ENCODE measurements around the gene SLC25A11. TPM values are rescaled to one million over a fixed set of nuclear protein-coding genes. Genes with fewer than 3 reads are reported as not detected.
A peak's percentile ranks its signal among the peaks of the same experiment; 100 is the strongest.

The SLC25A11 gene
- total RNA-seq, 1 donor from 2014 or later, result 59.5 TPM

- Histone ChIP-seq H3K4me1 (ENCODE audit: control insufficient read depth in 3 of 3, insufficient read depth in 3 of 3, low read length in 3 of 3) (peaks cover 39 to 52% (median 42%) of the 10 kb centered on the region in 3 donors), H3K4me3 (ENCODE audit: low read length in 3 of 3) (peak overlapping the region; percentile 86 to 97 (median 87))
Measured at GRCh38 chr17:4966844-4967538, 27.1 kb upstream of the SLC25A11 start.

DNA sequence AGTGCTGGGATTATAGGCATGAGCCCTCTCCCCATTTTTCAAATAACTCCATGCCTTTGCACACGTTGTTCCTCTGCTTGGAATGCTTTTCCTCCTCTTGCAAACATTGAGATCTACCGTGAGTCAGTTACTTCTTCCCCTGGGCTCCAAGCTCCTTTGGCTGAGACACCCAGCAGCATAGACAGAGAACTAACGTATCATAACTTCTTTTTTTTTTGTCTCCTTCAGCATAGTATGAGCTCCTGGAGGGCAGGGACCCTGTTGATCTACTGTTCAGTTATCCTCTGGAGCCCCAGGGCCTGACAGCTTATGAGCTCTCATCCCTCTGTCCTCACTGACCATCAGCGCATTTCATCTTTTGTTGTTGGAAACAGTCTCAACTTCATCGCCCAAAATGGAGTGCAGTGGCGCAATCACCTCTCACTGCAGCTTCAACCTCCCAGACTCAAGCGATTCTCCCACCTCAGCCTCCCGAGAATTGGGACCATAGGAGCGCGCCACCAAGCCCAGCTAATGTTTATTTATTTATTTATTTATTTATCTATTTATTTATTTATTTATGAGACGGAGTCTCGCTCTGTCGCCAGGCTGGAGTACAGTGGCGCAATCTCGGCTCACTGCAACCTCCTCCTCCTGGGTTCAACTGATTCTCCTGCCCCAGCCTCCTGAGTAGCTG lies 25.6 kb upstream of the SLC25A11 start:
- no peaks in the 10 kb centered on the region for H3K27me3 ChIP-seq (ENCODE audit: control insufficient read depth in 3 of 3, insufficient read depth in 3 of 3, low read length in 3 of 3)
- H3K9me3 ChIP-seq (ENCODE audit: control insufficient read depth in 3 of 3, low read length in 3 of 3), result no peaks in the 10 kb centered on the region
- H3K4me3 ChIP-seq (ENCODE audit: low read length in 3 of 3), result no peak overlapping the region
- H3K4me1 ChIP-seq (ENCODE audit: control insufficient read depth in 3 of 3, insufficient read depth in 3 of 3, low read length in 3 of 3), result peaks cover 31 to 42% (median 33%) of the 10 kb centered on the region in 3 donors
- no peak overlapping the region for H3K27ac ChIP-seq (ENCODE audit: low read depth, low read length)
- H3K36me3 ChIP-seq (ENCODE audit: control insufficient read depth in 3 of 3, insufficient read depth in 3 of 3, low read length in 3 of 3), result peaks cover 17 to 20% (median 20%) of the 10 kb centered on the region in 3 donors
- H3K9ac ChIP-seq (ENCODE audit: low read depth in 1 of 3, low read length in 3 of 3), result no peak overlapping the region

More at GRCh38 chr17:4966844-4967538, 27.1 kb upstream of the SLC25A11 start:
- Histone ChIP-seq H3K27ac (ENCODE audit: low read depth, low read length) (peak overlapping the region; percentile 87), H3K36me3 (ENCODE audit: control insufficient read depth in 3 of 3, insufficient read depth in 3 of 3, low read length in 3 of 3) (peaks cover 15 to 25% (median 16%) of the 10 kb centered on the region in 3 donors), H3K9me3 (ENCODE audit: control insufficient read depth in 3 of 3, low read length in 3 of 3) (no peaks in the 10 kb centered on the region), H3K27me3 (ENCODE audit: control insufficient read depth in 3 of 3, insufficient read depth in 3 of 3, low read length in 3 of 3) (no peaks in the 10 kb centered on the region), H3K9ac (ENCODE audit: low read depth in 1 of 3, low read length in 3 of 3) (peak overlapping the region; percentile 87 to 98 (median 97))

DNA sequence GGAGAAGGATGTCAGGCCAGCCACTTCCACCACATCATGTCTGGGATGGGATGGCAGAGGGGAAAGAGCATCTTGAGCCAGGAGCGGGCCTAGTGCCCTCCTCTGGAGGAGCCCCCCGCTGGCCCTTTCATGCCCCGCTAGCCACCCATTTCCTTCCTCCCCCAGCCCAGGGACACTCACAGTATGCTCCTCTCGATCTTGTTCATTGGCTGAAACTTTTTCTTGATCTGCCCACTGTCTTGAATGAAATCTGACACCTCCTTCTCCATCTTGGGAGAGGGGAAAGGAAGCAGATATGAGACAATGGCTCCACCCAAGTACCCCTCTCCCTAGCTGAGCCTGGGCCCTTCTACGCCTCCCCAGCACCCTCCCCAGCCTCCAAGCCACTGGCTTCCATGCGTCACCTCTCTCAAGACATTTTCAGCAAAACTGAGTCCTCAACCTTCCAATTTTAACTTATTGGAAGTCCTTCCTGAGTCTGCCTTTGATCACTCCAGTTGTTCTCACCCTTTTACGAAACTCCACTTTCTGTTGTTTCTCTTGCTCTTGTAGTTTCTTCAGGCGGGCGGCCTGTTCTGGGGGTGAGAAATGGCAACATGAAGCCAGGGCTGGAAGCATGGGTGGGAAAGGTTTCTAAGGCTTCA lies 20.6 kb upstream of the SLC25A11 start:
- Histone ChIP-seq H3K4me1 (ENCODE audit: control insufficient read depth in 3 of 3, insufficient read depth in 3 of 3, low read length in 3 of 3) (peaks cover 17 to 42% (median 28%) of the 10 kb centered on the region in 3 donors), H3K4me3 (ENCODE audit: low read length in 3 of 3) (no peak overlapping the region), H3K36me3 (ENCODE audit: control insufficient read depth in 3 of 3, insufficient read depth in 3 of 3, low read length in 3 of 3) (peaks cover 30 to 41% (median 34%) of the 10 kb centered on the region in 3 donors), H3K9me3 (ENCODE audit: control insufficient read depth in 3 of 3, low read length in 3 of 3) (no peaks in the 10 kb centered on the region), H3K9ac (ENCODE audit: low read depth in 1 of 3, low read length in 3 of 3) (peak overlapping the region in 1 of 3 donors; percentile 23), H3K27ac (ENCODE audit: low read depth, low read length) (no peak overlapping the region), H3K27me3 (ENCODE audit: control insufficient read depth in 3 of 3, insufficient read depth in 3 of 3, low read length in 3 of 3) (no peaks in the 10 kb centered on the region)

GRCh38 chr17:4959261-4959965 lies 19.6 kb upstream of the SLC25A11 start:
- Histone ChIP-seq H3K4me1 (ENCODE audit: control insufficient read depth in 3 of 3, insufficient read depth in 3 of 3, low read length in 3 of 3) (peaks cover 23 to 46% (median 33%) of the 10 kb centered on the region in 3 donors), H3K9me3 (ENCODE audit: control insufficient read depth in 3 of 3, low read length in 3 of 3) (no peaks in the 10 kb centered on the region), H3K36me3 (ENCODE audit: control insufficient read depth in 3 of 3, insufficient read depth in 3 of 3, low read length in 3 of 3) (peaks cover 36 to 44% (median 41%) of the 10 kb centered on the region in 3 donors), H3K4me3 (ENCODE audit: low read length in 3 of 3) (no peak overlapping the region), H3K27me3 (ENCODE audit: control insufficient read depth in 3 of 3, insufficient read depth in 3 of 3, low read length in 3 of 3) (no peaks in the 10 kb centered on the region), H3K9ac (ENCODE audit: low read depth in 1 of 3, low read length in 3 of 3) (peak overlapping the region in 2 of 3 donors; percentile 23 to 50), H3K27ac (ENCODE audit: low read depth, low read length) (peak overlapping the region; percentile 64)

- H3K36me3 ChIP-seq (ENCODE audit: control insufficient read depth in 3 of 3, insufficient read depth in 3 of 3, low read length in 3 of 3), result peaks cover 49 to 55% (median 50%) of the 10 kb centered on the region in 3 donors
- no peak overlapping the region for H3K27ac ChIP-seq (ENCODE audit: low read depth, low read length)
- peaks cover 36 to 57% (median 45%) of the 10 kb centered on the region in 3 donors for H3K4me1 ChIP-seq (ENCODE audit: control insufficient read depth in 3 of 3, insufficient read depth in 3 of 3, low read length in 3 of 3)
- no peaks in the 10 kb centered on the region for H3K9me3 ChIP-seq (ENCODE audit: control insufficient read depth in 3 of 3, low read length in 3 of 3)
- H3K9ac ChIP-seq (ENCODE audit: low read depth in 1 of 3, low read length in 3 of 3), result peak overlapping the region in 1 of 3 donors; percentile 25
- no peaks in the 10 kb centered on the region for H3K27me3 ChIP-seq (ENCODE audit: control insufficient read depth in 3 of 3, insufficient read depth in 3 of 3, low read length in 3 of 3)
- H3K4me3 ChIP-seq (ENCODE audit: low read length in 3 of 3), result no peak overlapping the region
Measured at GRCh38 chr17:4958102-4958501, 18.3 kb upstream of the SLC25A11 start.

DNA sequence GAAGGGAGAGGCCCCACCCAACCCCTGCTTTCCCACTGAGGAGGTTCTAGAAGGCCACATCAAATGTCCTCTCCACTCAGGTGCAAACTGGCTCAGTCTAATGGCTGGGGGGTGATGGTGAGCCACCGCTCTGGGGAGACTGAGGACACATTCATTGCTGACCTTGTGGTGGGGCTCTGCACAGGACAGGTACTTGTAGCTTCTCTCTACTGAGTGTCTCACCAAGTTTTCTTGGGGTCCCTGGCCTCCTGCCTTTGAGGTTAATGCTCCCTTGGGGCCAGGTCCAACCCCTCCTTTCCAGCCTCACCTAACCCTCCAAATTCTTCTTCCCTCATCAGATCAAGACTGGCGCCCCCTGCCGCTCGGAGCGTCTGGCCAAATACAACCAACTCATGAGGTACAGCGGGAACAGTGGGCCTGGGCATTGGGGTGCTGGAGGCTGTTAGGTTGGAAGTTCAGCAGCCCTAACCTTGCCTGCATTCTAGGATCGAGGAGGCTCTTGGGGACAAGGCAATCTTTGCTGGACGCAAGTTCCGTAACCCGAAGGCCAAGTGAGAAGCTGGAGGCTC lies 16.7 kb upstream of the SLC25A11 start:
- H3K9ac ChIP-seq (ENCODE audit: low read depth in 1 of 3, low read length in 3 of 3), result peak overlapping the region in 2 of 3 donors; percentile 38 to 73
- H3K9me3 ChIP-seq (ENCODE audit: control insufficient read depth in 3 of 3, low read length in 3 of 3), result no peaks in the 10 kb centered on the region
- no peaks in the 10 kb centered on the region for H3K27me3 ChIP-seq (ENCODE audit: control insufficient read depth in 3 of 3, insufficient read depth in 3 of 3, low read length in 3 of 3)
- peaks cover 40 to 63% (median 45%) of the 10 kb centered on the region in 3 donors for H3K4me1 ChIP-seq (ENCODE audit: control insufficient read depth in 3 of 3, insufficient read depth in 3 of 3, low read length in 3 of 3)
- peak overlapping the region; percentile 23 to 70 (median 54) for H3K4me3 ChIP-seq (ENCODE audit: low read length in 3 of 3)
- H3K36me3 ChIP-seq (ENCODE audit: control insufficient read depth in 3 of 3, insufficient read depth in 3 of 3, low read length in 3 of 3), result peaks cover 52 to 63% (median 62%) of the 10 kb centered on the region in 3 donors
- peak overlapping the region; percentile 54 for H3K27ac ChIP-seq (ENCODE audit: low read depth, low read length)

DNA sequence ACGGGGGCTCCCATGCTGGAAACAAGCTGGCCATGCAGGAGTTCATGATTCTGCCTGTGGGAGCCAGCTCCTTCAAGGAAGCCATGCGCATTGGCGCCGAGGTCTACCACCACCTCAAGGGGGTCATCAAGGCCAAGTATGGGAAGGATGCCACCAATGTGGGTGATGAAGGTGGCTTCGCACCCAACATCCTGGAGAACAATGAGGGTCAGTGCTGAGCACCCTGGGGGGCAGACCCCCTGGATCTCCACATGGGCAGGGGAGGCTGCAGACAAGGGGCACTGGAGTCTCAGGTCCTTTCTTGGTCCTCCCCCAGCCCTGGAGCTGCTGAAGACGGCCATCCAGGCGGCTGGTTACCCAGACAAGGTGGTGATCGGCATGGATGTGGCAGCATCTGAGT lies 15.2 kb upstream of the SLC25A11 start:
- peak overlapping the region; percentile 51 to 70 (median 56) for H3K4me3 ChIP-seq (ENCODE audit: low read length in 3 of 3)

GRCh38 chr17:4953451-4953961 lies 13.7 kb upstream of the SLC25A11 start:
- no peaks in the 10 kb centered on the region for H3K9me3 ChIP-seq (ENCODE audit: control insufficient read depth in 3 of 3, low read length in 3 of 3)
- peaks cover 45 to 67% (median 46%) of the 10 kb centered on the region in 3 donors for H3K4me1 ChIP-seq (ENCODE audit: control insufficient read depth in 3 of 3, insufficient read depth in 3 of 3, low read length in 3 of 3)
- no peaks in the 10 kb centered on the region for H3K27me3 ChIP-seq (ENCODE audit: control insufficient read depth in 3 of 3, insufficient read depth in 3 of 3, low read length in 3 of 3)
- H3K27ac ChIP-seq (ENCODE audit: low read depth, low read length), result peak overlapping the region; percentile 65
- H3K9ac ChIP-seq (ENCODE audit: low read depth in 1 of 3, low read length in 3 of 3), result peak overlapping the region; percentile 84 to 99 (median 89)
- peaks cover 36 to 48% (median 44%) of the 10 kb centered on the region in 3 donors for H3K36me3 ChIP-seq (ENCODE audit: control insufficient read depth in 3 of 3, insufficient read depth in 3 of 3, low read length in 3 of 3)
- H3K4me3 ChIP-seq (ENCODE audit: low read length in 3 of 3), result peak overlapping the region; percentile 81 to 86 (median 85)

More for the DNA sequence above, 15.2 kb upstream of the SLC25A11 start:
- H3K9me3 ChIP-seq (ENCODE audit: control insufficient read depth in 3 of 3, low read length in 3 of 3), result no peaks in the 10 kb centered on the region
- H3K4me1 ChIP-seq (ENCODE audit: control insufficient read depth in 3 of 3, insufficient read depth in 3 of 3, low read length in 3 of 3), result peaks cover 45 to 78% (median 52%) of the 10 kb centered on the region in 3 donors
- no peaks in the 10 kb centered on the region for H3K27me3 ChIP-seq (ENCODE audit: control insufficient read depth in 3 of 3, insufficient read depth in 3 of 3, low read length in 3 of 3)
- no peak overlapping the region for H3K27ac ChIP-seq (ENCODE audit: low read depth, low read length)
- peaks cover 42 to 58% (median 53%) of the 10 kb centered on the region in 3 donors for H3K36me3 ChIP-seq (ENCODE audit: control insufficient read depth in 3 of 3, insufficient read depth in 3 of 3, low read length in 3 of 3)
- peak overlapping the region; percentile 53 to 73 (median 61) for H3K9ac ChIP-seq (ENCODE audit: low read depth in 1 of 3, low read length in 3 of 3)

DNA sequence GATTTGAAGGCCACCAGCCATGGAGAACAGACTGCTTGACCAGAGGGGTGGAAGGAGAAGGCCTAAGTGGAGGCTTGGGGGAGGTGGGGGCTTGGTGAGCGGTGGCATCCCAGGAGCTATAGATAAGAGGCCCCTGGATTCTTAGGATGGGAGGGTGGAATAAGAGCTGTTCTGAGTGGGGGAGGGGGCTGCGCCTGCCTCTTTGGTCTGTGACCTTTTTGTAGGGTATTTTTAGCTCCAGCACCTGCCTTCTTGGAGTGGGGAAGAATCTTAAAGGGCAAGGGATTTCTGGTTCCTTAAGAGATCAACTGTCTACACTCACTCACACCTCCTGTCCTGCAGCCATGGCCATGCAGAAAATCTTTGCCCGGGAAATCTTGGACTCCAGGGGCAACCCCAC lies 11.6 kb upstream of the SLC25A11 start:
- Histone ChIP-seq H3K4me1 (ENCODE audit: control insufficient read depth in 3 of 3, insufficient read depth in 3 of 3, low read length in 3 of 3) (peaks cover 41 to 64% (median 49%) of the 10 kb centered on the region in 3 donors), H3K9me3 (ENCODE audit: control insufficient read depth in 3 of 3, low read length in 3 of 3) (no peaks in the 10 kb centered on the region), H3K9ac (ENCODE audit: low read depth in 1 of 3, low read length in 3 of 3) (peak overlapping the region; percentile 89 to 99 (median 97)), H3K27ac (ENCODE audit: low read depth, low read length) (peak overlapping the region; percentile 98), H3K27me3 (ENCODE audit: control insufficient read depth in 3 of 3, insufficient read depth in 3 of 3, low read length in 3 of 3) (no peaks in the 10 kb centered on the region), H3K36me3 (ENCODE audit: control insufficient read depth in 3 of 3, insufficient read depth in 3 of 3, low read length in 3 of 3) (peaks cover 32 to 40% (median 36%) of the 10 kb centered on the region in 3 donors), H3K4me3 (ENCODE audit: low read length in 3 of 3) (peak overlapping the region; percentile 81 to 86 (median 85))

Data from skeletal muscle tissue (tissue), 4 donors.